HepG2 (cell line): ENCODE results near the gene ATP4A. TPM values are rescaled to one million over a fixed set of nuclear protein-coding genes. Genes with fewer than 3 reads are reported as not detected.

Source experiments
- ATAC-seq: fragments of 200-7000 bp; cut with Tn5 transposase; 3 replicates; pipeline ENCODE4 v1.9.1; 2020; ENCODE audit warnings: mild to moderate bottlenecking, moderate library complexity
- BruUV-seq: library from RNA; stranded (reverse); fragments of 400-500 nt; replicated peaks from 2 replicates; lab custom pipeline; 2021; lab: Mats Ljungman, UMichigan
- CTCF ChIA-PET: fragments of 300-600 bp; formaldehyde crosslinking; extraction: SDS; loops from one replicate; lab custom pipeline; 2021; ENCODE audit warnings: low total read pairs, inconsistent platforms, low intra/inter-chr PET ratio; lab: Yijun Ruan, JAX
- POLR2A ChIA-PET: fragments of 350-600 bp; sonication (Branson Sonifier 250); formaldehyde crosslinking; loops from one replicate; lab custom pipeline; 2020; ENCODE audit warnings: antibody characterized with exemption, inconsistent platforms; lab: Yijun Ruan, JAX
- DNase-seq: peaks from one replicate; pipeline ENCODE4 v3.0.0-alpha.2; 2015; ENCODE audit warnings: low spot score
- FAIRE-seq: peaks from 3 replicates; lab custom pipeline; 2011; peaks lifted over from hg19 to GRCh38; lab: Jason Lieb, UNC
- H2AFZ ChIP-seq: one replicate; pipeline ENCODE4 v1.6.1; 2011; ENCODE audit warnings: low read length, inconsistent platforms
- H3K27ac ChIP-seq: fragments of 300-600 bp; 3 replicates; pipeline ENCODE4 v1.8.0; 2011; ENCODE audit warnings: mixed run types, mild to moderate bottlenecking, mixed read lengths, low read length, inconsistent platforms; ENCODE audit not compliant: insufficient read depth; ENCODE audit errors: extremely low read length
- H3K27me3 ChIP-seq, 2 experiments: fragments of 200-600 bp in 1 of 2; 2 replicates in 1 of 2; 3 replicates in 1 of 2; pipeline versions ENCODE4 v1.6.0 to v1.8.0; 2011; ENCODE audit warnings: low read length in 2 of 2, mild to moderate bottlenecking in 2 of 2, moderate library complexity in 2 of 2, inconsistent platforms in 1 of 2; ENCODE audit not compliant: insufficient read depth in 2 of 2, control insufficient read depth in 1 of 2
- H3K36me3 ChIP-seq, 2 experiments: fragments of 200-600 bp in 1 of 2; replicated peaks in 1 of 2; 2 replicates in 1 of 2; 3 replicates in 1 of 2; pipeline versions ENCODE4 v1.5.1 to v1.8.0; 2011; ENCODE audit warnings: low read length in 2 of 2, inconsistent platforms in 1 of 2; ENCODE audit not compliant: insufficient read depth in 2 of 2, control insufficient read depth in 1 of 2
- H3K4me1 ChIP-seq: 2 replicates; pipeline ENCODE4 v1.5.1; 2012; ENCODE audit warnings: low read length, inconsistent platforms; ENCODE audit not compliant: insufficient read depth
- H3K4me2 ChIP-seq: 2 replicates; pipeline ENCODE4 v1.6.0; 2011; ENCODE audit warnings: low read depth, low read length, inconsistent platforms
- H3K4me3 ChIP-seq, 3 experiments: fragments of 200-600 bp in 1 of 3; sonication (generic), shearing (Covaris generic) in 1 of 3; replicated peaks in 1 of 3; 2 replicates each; pipeline ENCODE4 v1.5.1; 2011 to 2016; ENCODE audit warnings: low read length in 3 of 3, inconsistent platforms in 2 of 3, low read depth in 2 of 3, mild to moderate bottlenecking in 2 of 3, control low read depth in 1 of 3, mixed read lengths in 1 of 3; ENCODE audit not compliant: insufficient read depth in 1 of 3
- H3K79me2 ChIP-seq: one replicate; pipeline ENCODE4 v1.6.1; 2011; ENCODE audit warnings: low read length, inconsistent platforms; ENCODE audit not compliant: insufficient read depth
- H3K9ac ChIP-seq: 2 replicates; pipeline ENCODE4 v1.6.0; 2011; ENCODE audit warnings: mild to moderate bottlenecking, low read depth, low read length, inconsistent platforms; ENCODE audit not compliant: insufficient read depth
- H3K9me3 ChIP-seq: 2 replicates; pipeline ENCODE4 v1.5.1; 2012; ENCODE audit warnings: mild to moderate bottlenecking, low read length
- H4K20me1 ChIP-seq: 2 replicates; pipeline ENCODE4 v1.6.0; 2011; ENCODE audit warnings: inconsistent platforms, mild to moderate bottlenecking, low read length, moderate library complexity; ENCODE audit not compliant: insufficient read depth
- MAZ ChIP-seq, 2 experiments: sonication (generic) in 1 of 2; formaldehyde crosslinking in 1 of 2; IDR thresholded peaks; 2 replicates each; pipeline versions ENCODE4 v1.5.0 to v1.6.1; 2012 to 2020; ENCODE audit warnings: low read depth in 2 of 2, mild to moderate bottlenecking in 2 of 2, borderline replicate concordance in 1 of 2, improper control_type of control experiment in 1 of 2, low read length in 1 of 2, missing genetic modification reagents in 1 of 2, moderate library complexity in 1 of 2
- NFKBIZ ChIP-seq: IDR thresholded peaks from 2 replicates; pipeline ENCODE4 v1.6.1; 2018; ENCODE audit warnings: missing genetic modification reagents, missing compliant biosample characterization
- SMYD3 ChIP-seq: sonication (generic); formaldehyde crosslinking; IDR thresholded peaks from 2 replicates; pipeline ENCODE4 v1.8.1; 2023; ENCODE audit warnings: mild to moderate bottlenecking, missing genetic modification reagents
- ZNF138 ChIP-seq: sonication (generic); formaldehyde crosslinking; IDR thresholded peaks from 2 replicates; pipeline ENCODE4 v1.5.0; 2020; ENCODE audit warnings: mild to moderate bottlenecking, low read depth, missing genetic modification reagents
- ZNF256 ChIP-seq: sonication (generic); formaldehyde crosslinking; conservative IDR thresholded peaks from 2 replicates; pipeline ENCODE4 v1.4.0; 2020; ENCODE audit warnings: missing genetic modification reagents
- ZNF343 ChIP-seq: sonication (generic); formaldehyde crosslinking; IDR thresholded peaks from 2 replicates; pipeline ENCODE4 v1.4.0; 2020; ENCODE audit warnings: mild to moderate bottlenecking, missing genetic modification reagents
- ZNF350 ChIP-seq: sonication (generic); formaldehyde crosslinking; IDR thresholded peaks from 2 replicates; pipeline ENCODE4 v1.4.0; 2020; ENCODE audit warnings: mild to moderate bottlenecking, low read depth, missing genetic modification reagents, borderline replicate concordance
- WGBS: methylation state at CpG from one replicate; pipeline ENCODE4 v1.1.6; 2017; ENCODE audit warnings: low lambda C conversion rate; 5-methylcytosine and 5-hydroxymethylcytosine counted together
- in situ Hi-C: cut with HindIII; loops from 2 replicates; pipeline ENCODE4 v1.10.0; 2017; ENCODE audit warnings: low pct_unique_long_range_greater_than_20kb; ENCODE audit not compliant: extremely low pct_ligation_motif_present
- intact Hi-C: fragments of 100-400 bp; cut with micrococcal nuclease; formaldehyde crosslinking; loops from one replicate; pipeline ENCODE4 v1.10.0; 2022; ENCODE audit not compliant: unreplicated experiment
- polyA plus RNA-seq, 8 experiments: library from polyadenylated mRNA; depleted of rRNA in 3 of 8; stranded (reverse) in 7 of 8; unstranded in 1 of 8; fragments of >200 nt; fragmentation: Illumina TruSeq in 4 of 8; extraction: Trizol in 4 of 8; gene quantifications; 2 replicates each; pipeline versions ENCODE4 v1.2.1 to v1.2.3, GENCODE V29; 2011 to 2016; ENCODE audit warnings: low read depth in 4 of 8, missing spikeins in 1 of 8, mixed read lengths in 1 of 8; ENCODE audit not compliant: insufficient read depth in 1 of 8
- total RNA-seq, 5 experiments: library from RNA; depleted of rRNA; stranded (reverse); fragments of >200 nt; fragmentation: Illumina TruSeq; extraction: Trizol; gene quantifications; 2 replicates each; pipeline ENCODE4 v1.2.3, GENCODE V29; 2016; ENCODE audit warnings: low read depth in 1 of 5
- TF ChIP-seq, protein P1 (sequence below): sonication (generic); formaldehyde crosslinking; IDR thresholded peaks from 2 replicates; pipeline ENCODE4 v1.5.0; 2020; ENCODE audit warnings: mild to moderate bottlenecking, missing genetic modification reagents, moderate library complexity
- TF ChIP-seq, protein P2 (sequence below): sonication (generic); formaldehyde crosslinking; IDR thresholded peaks from 2 replicates; pipeline ENCODE4 v1.4.0; 2020; ENCODE audit warnings: mild to moderate bottlenecking, missing genetic modification reagents
- TF ChIP-seq, protein P3 (sequence below): sonication (generic); formaldehyde crosslinking; IDR thresholded peaks from 2 replicates; pipeline ENCODE4 v1.4.0; 2020; ENCODE audit warnings: mild to moderate bottlenecking, missing genetic modification reagents
- TF ChIP-seq, protein P4 (sequence below): conservative IDR thresholded peaks from 2 replicates; pipeline ENCODE4 v1.6.1; 2018; ENCODE audit warnings: missing genetic modification reagents

The ATP4A gene
- total and polyA plus RNA-seq, 2 of the 13 experiments (the other 11 are each of a cell fraction or from before 2014, with no cell fraction given) = 0.08 to 0.11 TPM

DNA sequence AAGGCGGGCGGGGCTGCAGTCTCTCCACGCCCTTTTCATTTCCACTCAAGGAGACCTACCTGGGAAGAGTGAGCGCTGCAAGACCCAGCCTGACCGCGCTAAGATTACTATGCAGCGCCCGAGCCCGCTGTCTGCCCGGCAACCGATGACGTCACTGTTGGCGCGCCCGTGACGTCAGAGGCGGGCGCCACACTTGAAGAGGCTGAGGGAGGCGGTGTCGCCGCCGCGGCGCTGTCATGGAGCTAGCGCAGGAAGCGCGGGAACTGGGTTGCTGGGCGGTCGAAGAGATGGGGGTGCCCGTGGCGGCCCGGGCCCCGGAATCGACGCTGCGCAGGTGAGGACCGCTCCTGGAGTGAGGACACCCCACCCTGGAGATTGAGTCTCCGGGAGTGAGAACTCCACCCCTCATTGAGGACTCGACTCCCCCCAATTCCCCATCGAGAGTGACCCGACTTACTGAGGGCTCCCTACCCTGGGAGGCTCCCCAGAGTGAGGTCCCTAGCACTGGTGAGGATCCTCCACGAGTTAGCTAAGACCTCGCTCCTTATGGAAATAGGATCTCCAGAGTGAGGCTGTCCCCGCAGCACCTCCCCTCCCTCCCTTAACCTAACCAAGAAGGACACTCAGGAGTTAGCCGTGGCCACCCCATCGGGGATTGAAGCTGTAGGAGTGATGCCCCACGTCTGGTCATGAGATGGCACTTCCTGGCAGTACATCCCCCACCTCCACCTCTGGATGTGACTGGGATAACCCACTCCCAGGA lies 49.3 kb upstream of the ATP4A start, which contains the start of gene HAUS5:
HAUS5 (plus strand) TSS at position 177 of the 763 bp plus-strand sequence; CDS start at position 237, 60 bp downstream.
- H3K4me1 ChIP-seq = peaks cover 24% of the 10 kb centered on the region
- WGBS = 3% methylated on average over 6 of the region's 47 CpGs
- H3K27me3 ChIP-seq = no peaks in the 10 kb centered on the region; a peak in 1 of 5 replicates
- peak within 1 kb of the TSS; percentile 66 for H2AFZ ChIP-seq
- H4K20me1 ChIP-seq = no peaks in the 10 kb centered on the region
- FAIRE-seq (peak; percentile 77), ATAC-seq (peak; percentile 91), DNase-seq (peak; percentile 83)
- POLR2A ChIA-PET = interaction anchor here (0.8 to 1.4 kb wide), 8 partner anchors 9 to 128 kb away, joined by 3 to 5 read pairs (median 4); partner anchors contain the start of genes COX6B1 and RBM42
- peak within 1 kb of the TSS; percentile 100 for H3K4me2 ChIP-seq
- no TSS peak for BruUV-seq
- H3K36me3 ChIP-seq = peaks cover 3 to 14% of the 10 kb centered on the region in 2 experiments; a peak in 3 of 5 replicates
- CTCF ChIA-PET = no interaction called here
- peak within 1 kb of the TSS; percentile 84 for H3K9ac ChIP-seq
- in situ Hi-C loops = no loop called here
- H3K79me2 ChIP-seq = no peaks in the 10 kb centered on the region
- peaks cover 6% of the 10 kb centered on the region; the same call in 1 of the 2 replicates for H3K9me3 ChIP-seq
- peak within 1 kb of the TSS; percentile 53 for H3K27ac ChIP-seq
- H3K4me3 ChIP-seq = peak within 1 kb of the TSS; percentile 64 to 80 (median 67)
- intact Hi-C loops = loop anchor here (10.0 kb wide), 1 partner anchor 58 kb away; no protein-coding TSS in a partner anchor
- TF ChIP-seq ZNF343 = no peak
- no peak for TF ChIP-seq ZNF138 (CRISPR knock-in tag)
- 0 out of 2 replicates have a peak, but pooled peaks have one; percentile 42 for TF ChIP-seq NFKBIZ (CRISPR knock-in tag)
- TF ChIP-seq, protein P1, sequence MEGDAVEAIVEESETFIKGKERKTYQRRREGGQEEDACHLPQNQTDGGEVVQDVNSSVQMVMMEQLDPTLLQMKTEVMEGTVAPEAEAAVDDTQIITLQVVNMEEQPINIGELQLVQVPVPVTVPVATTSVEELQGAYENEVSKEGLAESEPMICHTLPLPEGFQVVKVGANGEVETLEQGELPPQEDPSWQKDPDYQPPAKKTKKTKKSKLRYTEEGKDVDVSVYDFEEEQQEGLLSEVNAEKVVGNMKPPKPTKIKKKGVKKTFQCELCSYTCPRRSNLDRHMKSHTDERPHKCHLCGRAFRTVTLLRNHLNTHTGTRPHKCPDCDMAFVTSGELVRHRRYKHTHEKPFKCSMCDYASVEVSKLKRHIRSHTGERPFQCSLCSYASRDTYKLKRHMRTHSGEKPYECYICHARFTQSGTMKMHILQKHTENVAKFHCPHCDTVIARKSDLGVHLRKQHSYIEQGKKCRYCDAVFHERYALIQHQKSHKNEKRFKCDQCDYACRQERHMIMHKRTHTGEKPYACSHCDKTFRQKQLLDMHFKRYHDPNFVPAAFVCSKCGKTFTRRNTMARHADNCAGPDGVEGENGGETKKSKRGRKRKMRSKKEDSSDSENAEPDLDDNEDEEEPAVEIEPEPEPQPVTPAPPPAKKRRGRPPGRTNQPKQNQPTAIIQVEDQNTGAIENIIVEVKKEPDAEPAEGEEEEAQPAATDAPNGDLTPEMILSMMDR (CRISPR knock-in tag) = peak; percentile 49
- TF ChIP-seq, protein P2, sequence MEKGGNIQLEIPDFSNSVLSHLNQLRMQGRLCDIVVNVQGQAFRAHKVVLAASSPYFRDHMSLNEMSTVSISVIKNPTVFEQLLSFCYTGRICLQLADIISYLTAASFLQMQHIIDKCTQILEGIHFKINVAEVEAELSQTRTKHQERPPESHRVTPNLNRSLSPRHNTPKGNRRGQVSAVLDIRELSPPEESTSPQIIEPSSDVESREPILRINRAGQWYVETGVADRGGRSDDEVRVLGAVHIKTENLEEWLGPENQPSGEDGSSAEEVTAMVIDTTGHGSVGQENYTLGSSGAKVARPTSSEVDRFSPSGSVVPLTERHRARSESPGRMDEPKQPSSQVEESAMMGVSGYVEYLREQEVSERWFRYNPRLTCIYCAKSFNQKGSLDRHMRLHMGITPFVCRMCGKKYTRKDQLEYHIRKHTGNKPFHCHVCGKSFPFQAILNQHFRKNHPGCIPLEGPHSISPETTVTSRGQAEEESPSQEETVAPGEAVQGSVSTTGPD (CRISPR knock-in tag) = no peak
- TF ChIP-seq, protein P3, sequence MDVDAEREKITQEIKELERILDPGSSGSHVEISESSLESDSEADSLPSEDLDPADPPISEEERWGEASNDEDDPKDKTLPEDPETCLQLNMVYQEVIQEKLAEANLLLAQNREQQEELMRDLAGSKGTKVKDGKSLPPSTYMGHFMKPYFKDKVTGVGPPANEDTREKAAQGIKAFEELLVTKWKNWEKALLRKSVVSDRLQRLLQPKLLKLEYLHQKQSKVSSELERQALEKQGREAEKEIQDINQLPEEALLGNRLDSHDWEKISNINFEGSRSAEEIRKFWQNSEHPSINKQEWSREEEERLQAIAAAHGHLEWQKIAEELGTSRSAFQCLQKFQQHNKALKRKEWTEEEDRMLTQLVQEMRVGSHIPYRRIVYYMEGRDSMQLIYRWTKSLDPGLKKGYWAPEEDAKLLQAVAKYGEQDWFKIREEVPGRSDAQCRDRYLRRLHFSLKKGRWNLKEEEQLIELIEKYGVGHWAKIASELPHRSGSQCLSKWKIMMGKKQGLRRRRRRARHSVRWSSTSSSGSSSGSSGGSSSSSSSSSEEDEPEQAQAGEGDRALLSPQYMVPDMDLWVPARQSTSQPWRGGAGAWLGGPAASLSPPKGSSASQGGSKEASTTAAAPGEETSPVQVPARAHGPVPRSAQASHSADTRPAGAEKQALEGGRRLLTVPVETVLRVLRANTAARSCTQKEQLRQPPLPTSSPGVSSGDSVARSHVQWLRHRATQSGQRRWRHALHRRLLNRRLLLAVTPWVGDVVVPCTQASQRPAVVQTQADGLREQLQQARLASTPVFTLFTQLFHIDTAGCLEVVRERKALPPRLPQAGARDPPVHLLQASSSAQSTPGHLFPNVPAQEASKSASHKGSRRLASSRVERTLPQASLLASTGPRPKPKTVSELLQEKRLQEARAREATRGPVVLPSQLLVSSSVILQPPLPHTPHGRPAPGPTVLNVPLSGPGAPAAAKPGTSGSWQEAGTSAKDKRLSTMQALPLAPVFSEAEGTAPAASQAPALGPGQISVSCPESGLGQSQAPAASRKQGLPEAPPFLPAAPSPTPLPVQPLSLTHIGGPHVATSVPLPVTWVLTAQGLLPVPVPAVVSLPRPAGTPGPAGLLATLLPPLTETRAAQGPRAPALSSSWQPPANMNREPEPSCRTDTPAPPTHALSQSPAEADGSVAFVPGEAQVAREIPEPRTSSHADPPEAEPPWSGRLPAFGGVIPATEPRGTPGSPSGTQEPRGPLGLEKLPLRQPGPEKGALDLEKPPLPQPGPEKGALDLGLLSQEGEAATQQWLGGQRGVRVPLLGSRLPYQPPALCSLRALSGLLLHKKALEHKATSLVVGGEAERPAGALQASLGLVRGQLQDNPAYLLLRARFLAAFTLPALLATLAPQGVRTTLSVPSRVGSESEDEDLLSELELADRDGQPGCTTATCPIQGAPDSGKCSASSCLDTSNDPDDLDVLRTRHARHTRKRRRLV (CRISPR knock-in tag) = no peak
- TF ChIP-seq ZNF256 (CRISPR knock-in tag) = 0 out of 2 replicates have a peak, but pooled peaks have one; percentile 45
- TF ChIP-seq ZNF350 = peak; percentile 58; the same call in 1 of the 2 replicates
- TF ChIP-seq SMYD3 (CRISPR knock-in tag) = 0 out of 2 replicates have a peak, but pooled peaks have one; percentile 19
- TF ChIP-seq, protein P4, sequence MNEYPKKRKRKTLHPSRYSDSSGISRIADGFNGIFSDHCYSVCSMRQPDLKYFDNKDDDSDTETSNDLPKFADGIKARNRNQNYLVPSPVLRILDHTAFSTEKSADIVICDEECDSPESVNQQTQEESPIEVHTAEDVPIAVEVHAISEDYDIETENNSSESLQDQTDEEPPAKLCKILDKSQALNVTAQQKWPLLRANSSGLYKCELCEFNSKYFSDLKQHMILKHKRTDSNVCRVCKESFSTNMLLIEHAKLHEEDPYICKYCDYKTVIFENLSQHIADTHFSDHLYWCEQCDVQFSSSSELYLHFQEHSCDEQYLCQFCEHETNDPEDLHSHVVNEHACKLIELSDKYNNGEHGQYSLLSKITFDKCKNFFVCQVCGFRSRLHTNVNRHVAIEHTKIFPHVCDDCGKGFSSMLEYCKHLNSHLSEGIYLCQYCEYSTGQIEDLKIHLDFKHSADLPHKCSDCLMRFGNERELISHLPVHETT (CRISPR knock-in tag) = 0 out of 2 replicates have a peak, but pooled peaks have one; percentile 47
- peak; percentile 63; the same call in 1 of the 2 replicates for TF ChIP-seq MAZ (IDR thresholded peaks at IDR 0.05; ENCODE audit: borderline replicate concordance, low read depth, low read length)
- TF ChIP-seq MAZ (CRISPR knock-in tag; IDR thresholded peaks at IDR 0.05; ENCODE audit: low read depth) = no peak
